Measurements from ENCODE around the gene HOTAIR.

- TF ChIP-seq, protein P1, sequence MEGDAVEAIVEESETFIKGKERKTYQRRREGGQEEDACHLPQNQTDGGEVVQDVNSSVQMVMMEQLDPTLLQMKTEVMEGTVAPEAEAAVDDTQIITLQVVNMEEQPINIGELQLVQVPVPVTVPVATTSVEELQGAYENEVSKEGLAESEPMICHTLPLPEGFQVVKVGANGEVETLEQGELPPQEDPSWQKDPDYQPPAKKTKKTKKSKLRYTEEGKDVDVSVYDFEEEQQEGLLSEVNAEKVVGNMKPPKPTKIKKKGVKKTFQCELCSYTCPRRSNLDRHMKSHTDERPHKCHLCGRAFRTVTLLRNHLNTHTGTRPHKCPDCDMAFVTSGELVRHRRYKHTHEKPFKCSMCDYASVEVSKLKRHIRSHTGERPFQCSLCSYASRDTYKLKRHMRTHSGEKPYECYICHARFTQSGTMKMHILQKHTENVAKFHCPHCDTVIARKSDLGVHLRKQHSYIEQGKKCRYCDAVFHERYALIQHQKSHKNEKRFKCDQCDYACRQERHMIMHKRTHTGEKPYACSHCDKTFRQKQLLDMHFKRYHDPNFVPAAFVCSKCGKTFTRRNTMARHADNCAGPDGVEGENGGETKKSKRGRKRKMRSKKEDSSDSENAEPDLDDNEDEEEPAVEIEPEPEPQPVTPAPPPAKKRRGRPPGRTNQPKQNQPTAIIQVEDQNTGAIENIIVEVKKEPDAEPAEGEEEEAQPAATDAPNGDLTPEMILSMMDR (IDR thresholded peaks at IDR 0.05): no peak
- no peak for TF ChIP-seq POLR2AphosphoS5 (IDR thresholded peaks at IDR 0.05)
These were observed 19.2 kb upstream of the HOTAIR start for GRCh38 chr12:53994009-53994263.
